H9 (cell line): ENCODE data around the gene INTS7. TPM values are rescaled to one million over a fixed set of nuclear protein-coding genes. Genes with fewer than 3 reads are reported as not detected.

ENCODE experiments used
- DNase-seq: peaks from one replicate; pipeline ENCODE4 v3.0.0-alpha.2; 2017
- H2AFZ ChIP-seq: one replicate; pipeline ENCODE4 v1.6.1; 2013; ENCODE audit warnings: mild to moderate bottlenecking, low read length, control low read depth, moderate library complexity
- H2AK5ac ChIP-seq: 2 replicates; pipeline ENCODE4 v1.6.1; 2013; ENCODE audit warnings: low read length, control low read depth, mixed read lengths; ENCODE audit not compliant: insufficient read length
- H2BK120ac ChIP-seq: one replicate; pipeline ENCODE4 v1.6.1; 2013; ENCODE audit warnings: low read depth, mild to moderate bottlenecking, low read length, control low read depth, inconsistent platforms; ENCODE audit not compliant: poor library complexity, severe bottlenecking
- H2BK12ac ChIP-seq: 2 replicates; pipeline ENCODE4 v1.6.1; 2013; ENCODE audit warnings: low read length, control low read depth, mixed read lengths, low read depth; ENCODE audit not compliant: insufficient read length
- H2BK15ac ChIP-seq: 2 replicates; pipeline ENCODE4 v1.6.1; 2013; ENCODE audit warnings: low read depth, low read length, control low read depth
- H2BK20ac ChIP-seq: one replicate; pipeline ENCODE4 v1.6.1; 2013; ENCODE audit warnings: low read depth, mild to moderate bottlenecking, low read length, control low read depth, inconsistent platforms; ENCODE audit not compliant: poor library complexity, severe bottlenecking
- H2BK5ac ChIP-seq: 2 replicates; pipeline ENCODE4 v1.6.1; 2013; ENCODE audit warnings: low read length, control low read depth, mixed read lengths; ENCODE audit not compliant: insufficient read length
- H3K14ac ChIP-seq: 2 replicates; pipeline ENCODE4 v1.6.1; 2013; ENCODE audit warnings: low read length, control low read depth; ENCODE audit not compliant: insufficient read depth
- H3K18ac ChIP-seq: 2 replicates; pipeline ENCODE4 v1.6.1; 2013; ENCODE audit warnings: low read depth, mild to moderate bottlenecking, mixed read lengths, low read length, control low read depth; ENCODE audit not compliant: insufficient read length
- H3K23ac ChIP-seq: 2 replicates; pipeline ENCODE4 v1.6.1; 2013; ENCODE audit warnings: low read length, control low read depth, mixed read lengths, low read depth; ENCODE audit not compliant: insufficient read length
- H3K23me2 ChIP-seq: 2 replicates; pipeline ENCODE4 v1.6.1; 2013; ENCODE audit warnings: low read depth, mild to moderate bottlenecking, mixed read lengths, low read length, control low read depth; ENCODE audit not compliant: insufficient read length, poor library complexity, severe bottlenecking
- H3K27ac ChIP-seq: 2 replicates; pipeline ENCODE4 v1.5.1; 2013; ENCODE audit warnings: low read length, control low read depth, mixed read lengths, low read depth; ENCODE audit not compliant: insufficient read length
- H3K27me3 ChIP-seq: 2 replicates; pipeline ENCODE4 v1.6.1; 2013; ENCODE audit warnings: low read length, control low read depth, inconsistent platforms; ENCODE audit not compliant: insufficient read depth
- H3K4ac ChIP-seq: 2 replicates; pipeline ENCODE4 v1.6.1; 2013; ENCODE audit warnings: low read depth, mild to moderate bottlenecking, control low read depth, inconsistent platforms, low read length, moderate library complexity
- H3K4me1 ChIP-seq: 2 replicates; pipeline ENCODE4 v1.6.1; 2013; ENCODE audit warnings: low read length, control low read depth, inconsistent platforms; ENCODE audit not compliant: insufficient read depth
- H3K4me2 ChIP-seq: 2 replicates; pipeline ENCODE4 v1.6.1; 2013; ENCODE audit warnings: low read length, control low read depth, mixed read lengths; ENCODE audit not compliant: insufficient read length, insufficient read depth
- H3K56ac ChIP-seq: 2 replicates; pipeline ENCODE4 v1.6.1; 2013; ENCODE audit warnings: low read depth, mild to moderate bottlenecking, mixed read lengths, low read length, control low read depth; ENCODE audit not compliant: insufficient read length
- H3K79me1 ChIP-seq: 2 replicates; pipeline ENCODE4 v1.6.1; 2013; ENCODE audit warnings: low read depth, mild to moderate bottlenecking, moderate library complexity, low read length, control low read depth, inconsistent platforms; ENCODE audit not compliant: insufficient read depth, poor library complexity, severe bottlenecking
- H3K79me2 ChIP-seq: 2 replicates; pipeline ENCODE4 v1.6.1; 2013; ENCODE audit warnings: low read length, control low read depth, inconsistent platforms; ENCODE audit not compliant: insufficient read depth
- H3K9ac ChIP-seq: 2 replicates; pipeline ENCODE4 v1.6.1; 2013; ENCODE audit warnings: low read length, control low read depth, mixed read lengths; ENCODE audit not compliant: insufficient read length; ENCODE audit errors: extremely low read depth
- H3K9me3 ChIP-seq: one replicate; pipeline ENCODE4 v1.6.1; 2013; ENCODE audit warnings: low read depth, low read length, inconsistent platforms; ENCODE audit not compliant: control insufficient read depth
- H3T11ph ChIP-seq: one replicate; pipeline ENCODE4 v1.6.1; 2013; ENCODE audit warnings: mild to moderate bottlenecking, low read length, control low read depth, inconsistent platforms
- H4K20me1 ChIP-seq: one replicate; pipeline ENCODE4 v1.6.1; 2013; ENCODE audit not compliant: control insufficient read depth, insufficient read length, insufficient read depth
- H4K5ac ChIP-seq: 2 replicates; pipeline ENCODE4 v1.6.1; 2013; ENCODE audit warnings: low read depth, mild to moderate bottlenecking, mixed read lengths, low read length, control low read depth; ENCODE audit not compliant: insufficient read length
- H4K8ac ChIP-seq: replicated peaks from 2 replicates; pipeline ENCODE4 v1.6.1; 2013; ENCODE audit warnings: low read length, control low read depth, mixed read lengths, low read depth; ENCODE audit not compliant: insufficient read length
- H4K91ac ChIP-seq: 2 replicates; pipeline ENCODE4 v1.6.1; 2013; ENCODE audit warnings: low read depth, mild to moderate bottlenecking, moderate library complexity, mixed read lengths, low read length, control low read depth; ENCODE audit not compliant: insufficient read length
- H3K27ac Mint-ChIP-seq, 3 experiments: 2 replicates in 2 of 3; 3 replicates in 1 of 3; pipeline ENCODE4 v1.8.0; 2020 to 2021; ENCODE audit warnings: mixed read lengths in 3 of 3, mild to moderate bottlenecking in 1 of 3, moderate library complexity in 1 of 3
- H3K27me3 Mint-ChIP-seq: 2 replicates; pipeline ENCODE4 v1.8.0; 2021; ENCODE audit warnings: low read depth, mild to moderate bottlenecking, moderate library complexity, mixed read lengths
- H3K36me3 Mint-ChIP-seq, 3 experiments: 2 replicates in 2 of 3; 3 replicates in 1 of 3; pipeline ENCODE4 v1.8.0; 2020 to 2021; ENCODE audit warnings: low read depth in 3 of 3, mixed read lengths in 3 of 3; ENCODE audit not compliant: insufficient read depth in 1 of 3
- H3K4me1 Mint-ChIP-seq, 2 experiments: 2 replicates each; pipeline ENCODE4 v1.8.0; 2020; ENCODE audit warnings: mixed read lengths in 2 of 2
- H3K4me3 Mint-ChIP-seq, 2 experiments: 2 replicates in 1 of 2; 3 replicates in 1 of 2; pipeline ENCODE4 v1.8.0; 2020 to 2021; ENCODE audit warnings: mild to moderate bottlenecking in 2 of 2, mixed read lengths in 2 of 2, moderate library complexity in 1 of 2
- H3K9me3 Mint-ChIP-seq, 2 experiments: 2 replicates in 1 of 2; 3 replicates in 1 of 2; pipeline ENCODE4 v1.8.0; 2020; ENCODE audit warnings: mild to moderate bottlenecking in 2 of 2, mixed read lengths in 2 of 2, moderate library complexity in 1 of 2
- CTCF ChIP-seq: fragments of 200-600 bp; sonication (generic); conservative IDR thresholded peaks from 3 replicates; pipeline ENCODE4 v1.8.0; 2021; ENCODE audit warnings: antibody characterized with exemption, mild to moderate bottlenecking
- WGBS: extraction: QIAGEN DNeasy Blood & Tissue Kit; methylation state at CpG from one replicate; pipeline ENCODE4 v1.1.7; 2013; ENCODE audit warnings: missing lambda C conversion rate, low lambda C conversion rate, mixed read lengths; ENCODE audit not compliant: insufficient read length; ENCODE audit errors: extremely low coverage; 5-methylcytosine and 5-hydroxymethylcytosine counted together
- total RNA-seq: library from RNA; stranded (reverse); gene quantifications from 2 replicates; pipeline ENCODE4 v1.2.1, GENCODE V29; 2021

Gene INTS7
- total RNA-seq, 1 experiment from 2014 or later = 32.3 TPM

- no peaks in the 10 kb centered on the region for H3K79me1 ChIP-seq
- H3K4ac ChIP-seq = no peak overlapping the region
- Mint-ChIP-seq H3K4me3 (no peak overlapping the region), H3K27ac (no peak overlapping the region), H3K4me1 (peaks cover 3 to 5% of the 10 kb centered on the region in 2 experiments), H3K27me3 (peaks cover 9% of the 10 kb centered on the region), H3K9me3 (peaks cover 6% of the 10 kb centered on the region in 2 experiments; a peak in 4 of 5 replicates), H3K36me3 (no peaks in the 10 kb centered on the region)
- no peak overlapping the region for H2BK12ac ChIP-seq
- no peaks in the 10 kb centered on the region for H3K9me3 ChIP-seq
- H2BK5ac ChIP-seq = no peak overlapping the region
- no peak overlapping the region for H4K8ac ChIP-seq
- H3K14ac ChIP-seq = no peak overlapping the region
- no peak for TF ChIP-seq CTCF
- no peak overlapping the region for H2BK20ac ChIP-seq
- H3K4me2 ChIP-seq = no peak overlapping the region
- no peak overlapping the region for H2BK120ac ChIP-seq
- H3K23me2 ChIP-seq = peaks cover 2% of the 10 kb centered on the region
- no peak overlapping the region for H2AK5ac ChIP-seq
- no peak overlapping the region for H4K5ac ChIP-seq
- no peak overlapping the region for H3K9ac ChIP-seq
- no peaks in the 10 kb centered on the region for H3K4me1 ChIP-seq
- DNase-seq = no peak
- no CpG with 5 or more reads among the region's 5 CpGs for WGBS
- no peak overlapping the region for H4K91ac ChIP-seq
- no peak overlapping the region for H3T11ph ChIP-seq
- H3K27ac ChIP-seq = no peak overlapping the region
- H3K23ac ChIP-seq = no peak overlapping the region
- H4K20me1 ChIP-seq = no peaks in the 10 kb centered on the region
- H3K27me3 ChIP-seq = no peaks in the 10 kb centered on the region
- H2BK15ac ChIP-seq = no peak overlapping the region
- H2AFZ ChIP-seq = no peak overlapping the region
- no peak overlapping the region for H3K18ac ChIP-seq
- no peaks in the 10 kb centered on the region; the same call in 1 of the 2 replicates for H3K79me2 ChIP-seq
- no peak overlapping the region for H3K56ac ChIP-seq
Measured at GRCh38 chr1:211894312-211894711, 141.0 kb downstream of the INTS7 start.
